Esophagus muscularis mucosa (tissue), 4 donors: ENCODE measurements around the gene FBH1. TPM values are rescaled to one million over a fixed set of nuclear protein-coding genes. Genes with fewer than 3 reads are reported as not detected.

Experiments
- DNase-seq: peaks from one replicate; pipeline ENCODE4 v3.0.0-alpha.2; 2017; ENCODE audit errors: extremely low spot score
- H3K27ac ChIP-seq, 4 donors: fragments of 200-600 bp; sonication (generic); replicated peaks in 1 of 4; 1 replicate in 3 of 4; 2 replicates in 1 of 4; pipeline ENCODE4 v1.5.1; 2016 to 2019; ENCODE audit warnings: mild to moderate bottlenecking in 1 of 4
- H3K27me3 ChIP-seq, 4 donors: fragments of 200-600 bp; sonication (generic); one replicate each; pipeline versions ENCODE4 v1.5.1 to v1.6.0; 2016 to 2019
- H3K36me3 ChIP-seq, 4 donors: fragments of 200-600 bp; sonication (generic); one replicate each; pipeline ENCODE4 v1.5.1; 2016 to 2019
- H3K4me1 ChIP-seq, 4 donors: fragments of 200-600 bp; sonication (generic); one replicate each; pipeline ENCODE4 v1.5.1; 2016 to 2019
- H3K4me3 ChIP-seq, 4 donors: fragments of 200-600 bp; sonication (generic); 1 replicate in 2 of 4; 2 replicates in 2 of 4; pipeline ENCODE4 v1.5.1; 2016 to 2019; ENCODE audit warnings: mild to moderate bottlenecking in 4 of 4, moderate library complexity in 1 of 4
- H3K9me3 ChIP-seq, 4 donors: fragments of 200-600 bp; sonication (generic); 1 replicate in 3 of 4; 2 replicates in 1 of 4; pipeline ENCODE4 v1.5.1; 2016 to 2019
- CTCF ChIP-seq, 3 experiments: fragments of 200-600 bp in 2 of 3; fragments of 450-650 bp in 1 of 3; sonication (generic) in 2 of 3; IDR thresholded peaks; one replicate each; pipeline ENCODE4 v1.5.1; 2017 to 2019; ENCODE audit warnings: antibody characterized with exemption in 3 of 3, mild to moderate bottlenecking in 2 of 3, moderate library complexity in 1 of 3
- EP300 ChIP-seq: sonication (generic); formaldehyde crosslinking; IDR thresholded peaks from one replicate; pipeline ENCODE4 v1.6.1; 2017; ENCODE audit warnings: antibody characterized with exemption
- POLR2A ChIP-seq: fragments of 450-650 bp; IDR thresholded peaks from one replicate; pipeline ENCODE4 v1.6.1; 2017; ENCODE audit warnings: antibody characterized with exemption, moderate library complexity, mild to moderate bottlenecking, low read depth
- POLR2AphosphoS5 ChIP-seq, 2 donors: sonication (generic); formaldehyde crosslinking; IDR thresholded peaks; one replicate each; pipeline ENCODE4 v1.6.1; 2017; ENCODE audit warnings: antibody characterized with exemption in 2 of 2
- WGBS: methylation state at CpG from one replicate; pipeline ENCODE4 v1.1.5; 2018; 5-methylcytosine and 5-hydroxymethylcytosine counted together
- intact Hi-C: fragments of 100-400 bp; cut with DNase I; formaldehyde crosslinking; loops from one replicate; pipeline ENCODE4 v1.15.1; 2023
- total RNA-seq, 4 donors: library from RNA; depleted of rRNA; stranded (reverse); fragments of >200 nt; gene quantifications; one replicate each; pipeline versions ENCODE4 v1.1.0 to v1.2.1, GENCODE V29; 2016

The FBH1 gene
- total RNA-seq, 4 donors from 2014 or later = 90.3 to 93.0 (median 92.3) TPM

DNA sequence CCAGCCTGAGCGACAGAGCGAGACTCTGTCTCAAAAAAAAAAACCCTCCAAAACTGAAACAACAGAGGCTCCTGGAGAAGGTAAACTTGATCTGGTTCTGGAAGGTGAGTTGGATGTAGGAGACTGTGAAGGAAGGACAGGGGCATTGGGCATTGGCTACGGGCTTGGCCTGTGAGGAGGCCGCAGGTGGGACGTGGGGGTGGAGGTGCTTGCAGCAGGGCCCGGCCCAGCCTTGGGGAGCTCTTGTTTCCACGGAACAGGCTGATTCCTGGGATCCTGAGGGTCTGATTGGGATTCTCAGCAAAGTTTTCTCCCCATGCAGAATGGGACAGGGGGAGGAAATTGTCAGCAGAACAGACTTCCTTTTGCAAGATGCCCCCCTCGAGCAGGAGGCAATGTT is 56.7 kb downstream of the FBH1 start:
- no peak for TF ChIP-seq POLR2AphosphoS5 (IDR thresholded peaks at IDR 0.05)
- TF ChIP-seq EP300 = no peak
- TF ChIP-seq POLR2A = no peak
- TF ChIP-seq CTCF (IDR thresholded peaks at IDR 0.05) = no peak
- Histone ChIP-seq H3K4me1 (peaks cover 46 to 80% (median 74%) of the 10 kb centered on the region in 4 donors), H3K9me3 (no peaks in the 10 kb centered on the region), H3K36me3 (peaks cover 0 to 2% (median 0%) of the 10 kb centered on the region in 4 donors), H3K4me3 (no peak overlapping the region), H3K27me3 (peaks cover 0 to 10% (median 0%) of the 10 kb centered on the region in 4 donors), H3K27ac (peak overlapping the region; percentile 76 to 84 (median 82))
- intact Hi-C loops = loop anchor here (5.0 kb wide), 1 partner anchor 141 kb away; the partner anchor contains the start of gene RBM17
- WGBS = 94% methylated on average over 8 of the region's 8 CpGs
- no peak for DNase-seq

DNA sequence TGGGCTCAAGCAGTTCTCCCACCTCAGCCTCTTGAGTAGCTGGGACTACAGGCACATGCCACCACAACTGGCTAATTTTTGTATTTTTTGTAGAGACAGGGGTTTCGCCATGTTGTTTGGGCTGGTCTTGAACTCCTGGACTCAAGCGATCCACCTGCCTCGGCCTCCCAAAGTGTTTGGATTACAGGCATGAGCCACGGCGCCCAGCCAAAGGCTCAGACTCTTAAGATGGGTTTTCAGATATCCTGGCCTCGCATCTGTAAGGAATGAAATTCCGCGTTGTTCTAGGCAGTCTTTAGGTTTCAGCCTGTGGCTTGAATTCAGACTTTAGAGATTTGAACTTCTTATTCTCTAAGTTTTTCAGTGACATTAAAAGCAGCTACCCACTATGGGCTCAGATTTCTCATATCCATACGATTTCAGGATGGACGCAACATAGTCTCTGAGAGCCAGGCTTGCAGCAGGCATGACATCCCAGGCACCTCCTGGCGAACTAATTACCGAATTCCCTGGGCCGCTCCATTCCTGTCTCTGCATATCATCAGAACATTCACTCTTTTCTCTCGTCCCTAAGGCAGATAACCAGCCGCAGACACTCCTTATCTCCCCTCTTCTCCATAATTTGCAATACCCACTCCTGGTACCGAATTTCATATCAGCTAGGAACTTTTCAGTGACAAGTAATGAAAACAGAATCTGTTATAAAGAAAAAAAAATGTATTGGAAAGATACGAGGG is 57.6 kb downstream of the FBH1 start:
- no peak for TF ChIP-seq POLR2AphosphoS5 (IDR thresholded peaks at IDR 0.05)
- no peak for TF ChIP-seq CTCF (IDR thresholded peaks at IDR 0.05)
- TF ChIP-seq POLR2A = no peak
- no peak for TF ChIP-seq EP300
- DNase-seq = no peak
- intact Hi-C loops = loop anchor here (5.0 kb wide), 1 partner anchor 140 kb away; the partner anchor contains the start of gene RBM17
- H3K4me1 ChIP-seq = peaks cover 46 to 73% (median 65%) of the 10 kb centered on the region in 4 donors
- WGBS = 94% methylated on average over 17 of the region's 17 CpGs
- H3K27ac ChIP-seq = peak overlapping the region in 2 of 4 donors; percentile 76 to 80
- H3K4me3 ChIP-seq = no peak overlapping the region
- H3K36me3 ChIP-seq = peaks cover 0 to 8% (median 3%) of the 10 kb centered on the region in 4 donors
- no peaks in the 10 kb centered on the region for H3K9me3 ChIP-seq
- peaks cover 0 to 10% (median 0%) of the 10 kb centered on the region in 4 donors for H3K27me3 ChIP-seq

DNA sequence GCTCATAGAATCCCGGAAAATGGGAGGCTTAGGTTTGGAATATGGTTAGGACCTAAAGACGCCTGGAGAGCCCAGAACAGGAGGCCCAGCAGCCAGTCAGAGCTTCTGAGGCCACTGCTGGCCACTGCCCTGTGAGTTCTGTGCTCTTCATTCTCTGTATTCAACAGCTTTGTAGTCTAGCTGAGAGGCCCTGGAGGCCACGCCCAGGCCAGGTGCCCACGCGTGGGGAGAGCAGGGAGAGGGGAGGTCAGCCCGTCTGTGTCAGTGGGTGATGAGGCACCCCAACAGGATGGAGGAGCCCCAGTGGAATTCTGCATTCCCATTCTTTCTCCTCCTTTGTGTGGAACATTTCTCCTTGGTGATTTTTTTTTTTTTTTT is 58.2 kb downstream of the FBH1 start:
- DNase-seq = no peak
- intact Hi-C loops = loop anchor here (5.0 kb wide), 1 partner anchor 139 kb away; the partner anchor contains the start of gene RBM17
- H3K4me1 ChIP-seq = peaks cover 41 to 69% (median 63%) of the 10 kb centered on the region in 4 donors
- H3K9me3 ChIP-seq = no peaks in the 10 kb centered on the region
- peaks cover 0 to 10% (median 0%) of the 10 kb centered on the region in 4 donors for H3K27me3 ChIP-seq
- H3K27ac ChIP-seq = no peak overlapping the region
- no peak overlapping the region for H3K4me3 ChIP-seq
- TF ChIP-seq POLR2AphosphoS5 (IDR thresholded peaks at IDR 0.05) = no peak
- no peak for TF ChIP-seq EP300
- no peak for TF ChIP-seq CTCF (IDR thresholded peaks at IDR 0.05)
- no peak for TF ChIP-seq POLR2A
- peaks cover 0 to 13% (median 5%) of the 10 kb centered on the region in 4 donors for H3K36me3 ChIP-seq
- 88% methylated on average over 6 of the region's 6 CpGs for WGBS

- H3K27me3 ChIP-seq = peaks cover 0 to 10% (median 0%) of the 10 kb centered on the region in 4 donors
- peaks cover 31 to 59% (median 53%) of the 10 kb centered on the region in 4 donors for H3K4me1 ChIP-seq
- DNase-seq = no peak
- peak overlapping the region in 2 of 4 donors; percentile 20 to 47 for H3K27ac ChIP-seq
- intact Hi-C loops = loop anchor here (5.0 kb wide), 1 partner anchor 138 kb away; the partner anchor contains the start of gene RBM17
- peaks cover 0 to 21% (median 6%) of the 10 kb centered on the region in 4 donors for H3K36me3 ChIP-seq
- TF ChIP-seq POLR2A = no peak
- no peak for TF ChIP-seq EP300
- peak; percentile 29 to 41 (median 35) for TF ChIP-seq CTCF (IDR thresholded peaks at IDR 0.05)
- H3K9me3 ChIP-seq = no peaks in the 10 kb centered on the region
- H3K4me3 ChIP-seq = no peak overlapping the region
- 46% methylated on average over 14 of the region's 14 CpGs for WGBS
These were observed 59.1 kb downstream of the FBH1 start for GRCh38 chr10:5949009-5949759.
